Parathyroid adenoma (tissue), 2 donors: ENCODE results near the gene MYZAP.

Experiments used
- H2AFZ ChIP-seq: fragments of 300-600 bp; sonication (generic); one replicate; pipeline ENCODE4 v1.7.0; 2017; ENCODE audit warnings: antibody characterized with exemption, mild to moderate bottlenecking
- H3K27ac ChIP-seq: fragments of 300-600 bp; sonication (generic); one replicate; pipeline ENCODE4 v1.7.0; 2017
- H3K27me3 ChIP-seq: fragments of 300-600 bp; sonication (generic); one replicate; pipeline ENCODE4 v1.7.0; 2017; ENCODE audit warnings: low read length; ENCODE audit not compliant: control insufficient read depth, insufficient read depth
- H3K36me3 ChIP-seq: fragments of 300-600 bp; sonication (generic); one replicate; pipeline ENCODE4 v1.7.0; 2017; ENCODE audit warnings: low read length; ENCODE audit not compliant: control insufficient read depth, insufficient read depth
- H3K4me1 ChIP-seq: fragments of 300-600 bp; sonication (generic); one replicate; pipeline ENCODE4 v1.7.0; 2017; ENCODE audit warnings: control low read depth
- H3K4me2 ChIP-seq: fragments of 300-600 bp; sonication (generic); one replicate; pipeline ENCODE4 v1.7.0; 2017; ENCODE audit warnings: low read length
- H3K4me3 ChIP-seq: fragments of 300-600 bp; sonication (generic); one replicate; pipeline ENCODE4 v1.7.0; 2017; ENCODE audit warnings: low read depth, low read length
- H3K79me2 ChIP-seq: fragments of 300-600 bp; sonication (generic); one replicate; pipeline ENCODE4 v1.7.0; 2017; ENCODE audit warnings: control low read depth
- H3K9ac ChIP-seq: fragments of 300-600 bp; sonication (generic); one replicate; pipeline ENCODE4 v1.7.0; 2017; ENCODE audit warnings: mild to moderate bottlenecking
- H3K9me3 ChIP-seq: fragments of 300-600 bp; sonication (generic); one replicate; pipeline ENCODE4 v1.7.0; 2017; ENCODE audit warnings: low read length; ENCODE audit not compliant: control insufficient read depth
- CTCF ChIP-seq: fragments of 300-600 bp; sonication (generic); IDR thresholded peaks from one replicate; pipeline ENCODE4 v1.7.0; 2017; ENCODE audit warnings: antibody characterized with exemption, mild to moderate bottlenecking
- donor health status: primary hyperparathyroidism.

The MYZAP gene

DNA sequence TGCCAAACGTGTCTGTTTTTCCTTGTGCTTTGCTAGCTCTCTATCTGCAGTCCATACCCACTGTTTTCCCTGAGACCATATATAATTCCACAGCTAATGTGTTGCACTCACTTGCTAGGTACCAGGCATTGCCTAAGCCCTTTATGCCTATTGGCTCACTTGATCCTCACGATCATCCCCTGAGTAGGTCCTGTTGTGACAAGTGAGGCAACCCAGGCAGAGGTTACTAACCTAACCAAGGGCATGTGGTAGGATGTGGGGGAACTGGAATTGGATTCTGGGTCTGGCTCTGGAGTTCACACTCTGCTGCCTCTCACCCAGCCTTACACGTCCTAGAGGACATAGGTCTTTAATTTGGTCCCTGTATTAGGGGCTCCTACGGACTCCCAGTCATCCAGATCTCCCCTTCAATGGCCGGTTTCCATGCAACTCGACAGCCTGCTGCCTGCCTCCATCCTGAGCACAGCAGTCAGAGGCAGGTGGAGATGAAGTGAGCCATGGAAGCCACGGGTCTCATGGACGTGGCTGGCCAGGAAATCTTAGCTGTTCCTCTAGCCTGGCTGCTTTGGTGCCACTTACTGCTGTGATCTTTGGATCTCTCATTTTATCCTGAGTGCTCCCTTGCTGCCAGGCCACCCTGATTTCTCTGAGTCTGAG is 38.9 kb upstream of the MYZAP start:
- H3K9me3 ChIP-seq = no peaks in the 10 kb centered on the region
- H3K27me3 ChIP-seq = no peaks in the 10 kb centered on the region
- H3K36me3 ChIP-seq = no peaks in the 10 kb centered on the region
- H3K4me3 ChIP-seq = no peak overlapping the region
- no peak overlapping the region for H2AFZ ChIP-seq
- H3K4me2 ChIP-seq = no peak overlapping the region
- H3K9ac ChIP-seq = no peak overlapping the region
- H3K79me2 ChIP-seq = no peaks in the 10 kb centered on the region
- TF ChIP-seq CTCF = no peak
- no peaks in the 10 kb centered on the region for H3K4me1 ChIP-seq
- no peak overlapping the region for H3K27ac ChIP-seq

DNA sequence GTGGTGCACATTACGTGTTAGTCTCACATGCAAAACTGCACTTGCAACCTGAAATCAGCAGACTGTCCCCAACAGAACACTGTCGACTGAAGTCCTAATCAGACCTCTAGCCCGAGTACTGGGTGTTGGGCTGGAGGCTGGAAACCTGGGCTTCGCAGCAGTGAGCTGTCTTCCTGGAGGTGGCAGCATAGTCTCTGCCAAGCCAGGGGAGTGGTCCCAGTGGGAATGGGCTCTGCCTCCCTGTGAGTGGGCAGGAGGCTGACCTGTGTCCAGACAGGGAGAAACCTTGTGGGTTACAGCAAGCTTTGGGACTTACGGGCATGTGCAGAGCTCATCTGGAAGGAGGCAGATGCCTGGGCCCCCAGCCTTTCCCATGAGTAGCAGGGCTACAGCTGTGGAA is 38.2 kb upstream of the MYZAP start:
- H2AFZ ChIP-seq = no peak overlapping the region
- H3K4me2 ChIP-seq = no peak overlapping the region
- H3K27me3 ChIP-seq = no peaks in the 10 kb centered on the region
- no peaks in the 10 kb centered on the region for H3K9me3 ChIP-seq
- no peak overlapping the region for H3K9ac ChIP-seq
- H3K4me3 ChIP-seq = no peak overlapping the region
- H3K27ac ChIP-seq = no peak overlapping the region
- H3K4me1 ChIP-seq = no peaks in the 10 kb centered on the region
- H3K36me3 ChIP-seq = no peaks in the 10 kb centered on the region
- H3K79me2 ChIP-seq = no peaks in the 10 kb centered on the region
- TF ChIP-seq CTCF = no peak

DNA sequence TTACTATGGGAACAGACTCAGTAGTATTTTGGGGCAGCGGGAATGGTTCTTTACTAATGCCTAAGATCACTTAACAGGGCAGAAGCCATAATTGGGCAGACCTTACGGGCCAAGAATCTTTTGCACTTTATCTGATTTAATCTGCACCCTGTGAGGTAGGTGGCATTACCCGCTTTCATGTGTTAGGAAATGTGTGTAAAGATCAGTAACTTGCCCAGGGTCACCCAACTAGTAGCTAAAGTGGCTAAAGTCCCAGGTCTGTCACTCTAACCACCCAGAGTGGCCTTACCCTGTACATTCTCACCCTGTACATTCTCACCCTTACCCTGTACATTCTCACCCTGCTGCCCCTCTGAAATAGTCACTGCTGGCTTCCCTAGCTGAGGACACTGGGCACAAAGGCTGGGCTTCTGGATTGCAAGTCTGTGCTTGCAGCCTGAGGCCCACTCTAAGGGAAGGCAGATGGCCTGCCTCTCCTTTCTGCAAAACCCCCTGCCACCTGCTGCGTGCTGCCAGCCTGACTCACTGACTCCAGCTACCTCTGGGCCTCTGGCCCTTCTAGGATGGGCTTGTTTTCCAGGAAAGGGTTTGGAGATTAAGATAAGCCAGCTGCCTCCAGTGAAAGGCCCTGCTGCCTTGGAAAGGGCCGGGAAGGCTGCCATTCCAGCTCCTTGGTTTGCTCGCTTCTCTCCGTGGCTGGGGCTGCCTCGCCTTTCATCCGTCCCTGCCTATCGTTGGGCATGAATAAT is 37.5 kb upstream of the MYZAP start:
- Histone ChIP-seq H3K36me3 (no peaks in the 10 kb centered on the region), H2AFZ (no peak overlapping the region), H3K4me1 (no peaks in the 10 kb centered on the region), H3K9me3 (no peaks in the 10 kb centered on the region), H3K27ac (no peak overlapping the region), H3K4me2 (no peak overlapping the region), H3K27me3 (no peaks in the 10 kb centered on the region), H3K79me2 (no peaks in the 10 kb centered on the region), H3K9ac (no peak overlapping the region), H3K4me3 (no peak overlapping the region)
- no peak for TF ChIP-seq CTCF

DNA sequence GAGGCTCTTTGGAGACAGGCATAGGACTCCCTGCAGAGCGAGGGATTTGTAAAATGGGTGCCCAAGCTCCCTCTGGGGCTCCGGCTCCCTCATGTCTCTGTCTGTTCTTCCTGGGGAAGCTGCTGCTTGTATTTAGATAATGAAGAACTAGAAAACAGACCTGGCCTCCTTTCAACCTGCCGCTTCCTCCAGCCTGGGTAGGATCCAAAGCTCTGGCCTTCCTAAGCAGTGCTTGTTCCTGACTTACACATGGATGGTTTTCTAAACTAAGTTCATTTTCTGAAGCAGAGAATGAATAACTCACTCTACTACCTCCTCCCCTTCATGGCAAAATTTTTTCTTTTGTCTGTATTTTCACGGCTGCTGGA is 36.9 kb upstream of the MYZAP start:
- no peak overlapping the region for H3K27ac ChIP-seq

More for the DNA sequence above, 36.9 kb upstream of the MYZAP start:
- H3K27me3 ChIP-seq = no peaks in the 10 kb centered on the region
- no peaks in the 10 kb centered on the region for H3K4me1 ChIP-seq
- TF ChIP-seq CTCF = no peak
- H3K9ac ChIP-seq = no peak overlapping the region
- no peaks in the 10 kb centered on the region for H3K9me3 ChIP-seq
- H3K36me3 ChIP-seq = no peaks in the 10 kb centered on the region
- no peak overlapping the region for H2AFZ ChIP-seq
- H3K4me3 ChIP-seq = no peak overlapping the region
- H3K79me2 ChIP-seq = no peaks in the 10 kb centered on the region
- no peak overlapping the region for H3K4me2 ChIP-seq
